Lung (tissue), 12 donors: ENCODE data around the gene MSH2. TPM values are rescaled to one million over a fixed set of nuclear protein-coding genes. Genes with fewer than 3 reads are reported as not detected.

Experiments
- ATAC-seq: fragments of 200-7000 bp; cut with Tn5 transposase; one replicate; pipeline ENCODE4 v1.9.1; 2020; ENCODE audit warnings: moderate number of reproducible peaks; ENCODE audit not compliant: insufficient read depth, low FRiP score
- DNase-seq, 3 donors: peaks; one replicate each; pipeline ENCODE4 v3.0.0-alpha.2; 2013 to 2017
- H3K27ac ChIP-seq, 2 donors: one replicate each; pipeline ENCODE4 v1.5.1; 2013; ENCODE audit warnings: mild to moderate bottlenecking in 2 of 2, moderate library complexity in 2 of 2, control low read depth in 1 of 2, inconsistent platforms in 1 of 2, low read depth in 1 of 2, low read length in 1 of 2
- H3K27me3 ChIP-seq, 3 donors: one replicate each; pipeline ENCODE4 v1.5.1; 2013; ENCODE audit warnings: low read length in 2 of 3; ENCODE audit not compliant: control insufficient read depth in 3 of 3, insufficient read depth in 3 of 3
- H3K36me3 ChIP-seq, 4 donors: one replicate each; pipeline ENCODE4 v1.5.1; 2013; ENCODE audit warnings: low read length in 4 of 4, mild to moderate bottlenecking in 1 of 4, moderate library complexity in 1 of 4; ENCODE audit not compliant: control insufficient read depth in 4 of 4, insufficient read depth in 4 of 4
- H3K4me1 ChIP-seq, 5 donors: one replicate each; pipeline ENCODE4 v1.5.1; 2013; ENCODE audit warnings: low read length in 5 of 5, mild to moderate bottlenecking in 2 of 5, moderate library complexity in 1 of 5; ENCODE audit not compliant: control insufficient read depth in 5 of 5, insufficient read depth in 5 of 5
- H3K4me3 ChIP-seq: one replicate; pipeline ENCODE4 v1.5.1; 2013; ENCODE audit warnings: mild to moderate bottlenecking, control low read depth, moderate library complexity
- H3K9ac ChIP-seq, 2 donors: one replicate each; pipeline ENCODE4 v1.5.1; 2013; ENCODE audit warnings: low read length in 2 of 2, control low read depth in 1 of 2; ENCODE audit not compliant: insufficient read depth in 1 of 2
- H3K9me3 ChIP-seq, 4 donors: one replicate each; pipeline ENCODE4 v1.5.1; 2013; ENCODE audit warnings: low read length in 3 of 4, mild to moderate bottlenecking in 1 of 4, moderate library complexity in 1 of 4; ENCODE audit not compliant: control insufficient read depth in 4 of 4, insufficient read depth in 3 of 4
- CTCF ChIP-seq: IDR thresholded peaks from 2 replicates; pipeline ENCODE4 v1.5.1; 2012; ENCODE audit warnings: mild to moderate bottlenecking; ENCODE audit errors: control extremely low read depth, extremely low read depth
- WGBS, 2 donors: extraction: QIAGEN DNeasy Blood & Tissue Kit; methylation state at CpG; one replicate each; pipeline ENCODE4 v1.1.7; 2013; 5-methylcytosine and 5-hydroxymethylcytosine counted together
- polyA plus RNA-seq, 2 donors: library from polyadenylated mRNA; stranded (reverse); fragments of 200-250 nt; gene quantifications; one replicate each; pipeline ENCODE4 v1.2.1, GENCODE V29; 2013
- total RNA-seq, 2 donors: library from RNA; depleted of rRNA in 1 of 2; stranded (reverse); fragments of >200 nt in 1 of 2; gene quantifications; one replicate each; pipeline ENCODE4 v1.2.1, GENCODE V29; 2014 to 2021
- donor health status: control.
- donor health status: control.
- donor health status: Bipolar disorder and iron deficiency.
- donor health status: healthy.
- donor health status: DM: yes; HTN: yes; CAD: no.

The MSH2 gene
- total and polyA plus RNA-seq, 4 donors: 6.4 to 44.9 (median 10.5) TPM

GRCh38 chr2:47471429-47472116 lies 68.6 kb downstream of the MSH2 start:
- DNase-seq (no peak), ATAC-seq (no peak)
- TF ChIP-seq CTCF: no peak
- Histone ChIP-seq H3K27me3 (no peaks in the 10 kb centered on the region), H3K9me3 (no peaks in the 10 kb centered on the region), H3K4me3 (no peak overlapping the region), H3K4me1 (no peaks in the 10 kb centered on the region), H3K27ac (no peak overlapping the region), H3K9ac (no peak overlapping the region), H3K36me3 (peaks cover 7 to 19% (median 13%) of the 10 kb centered on the region in 4 donors)
- 96 to 97% methylated on average over 5 of the region's 5 CpGs for WGBS, 2 donors

- no peak for ATAC-seq
- peaks cover 0 to 5% (median 0%) of the 10 kb centered on the region in 5 donors for H3K4me1 ChIP-seq
Measured at GRCh38 chr2:47479863-47480262, 76.9 kb downstream of the MSH2 start.

GRCh38 chr2:47483191-47483590 lies 80.2 kb downstream of the MSH2 start:
- no peak for TF ChIP-seq CTCF
- Histone ChIP-seq H3K9me3 (no peaks in the 10 kb centered on the region), H3K4me3 (no peak overlapping the region), H3K27me3 (no peaks in the 10 kb centered on the region), H3K9ac (no peak overlapping the region), H3K36me3 (peaks cover 3 to 16% (median 8%) of the 10 kb centered on the region in 4 donors), H3K27ac (no peak overlapping the region), H3K4me1 (peaks cover 0 to 10% (median 0%) of the 10 kb centered on the region in 5 donors)
- WGBS, 2 donors: 96 to 98% methylated on average over 8 of the region's 8 CpGs
- DNase-seq (no peak), ATAC-seq (no peak)

More at GRCh38 chr2:47479863-47480262, 76.9 kb downstream of the MSH2 start:
- Histone ChIP-seq H3K9me3 (no peaks in the 10 kb centered on the region), H3K27ac (no peak overlapping the region), H3K36me3 (peaks cover 6 to 17% (median 9%) of the 10 kb centered on the region in 4 donors), H3K27me3 (no peaks in the 10 kb centered on the region), H3K4me3 (no peak overlapping the region), H3K9ac (no peak overlapping the region)
- DNase-seq: no peak
- no peak for TF ChIP-seq CTCF
- WGBS, 2 donors: 89 to 95% methylated on average over 1 of the region's 1 CpG
